Bronchial epithelial cell (primary cell): ENCODE measurements around the gene PLET1. TPM values are rescaled to one million over a fixed set of nuclear protein-coding genes. Genes with fewer than 3 reads are reported as not detected.

Experiments
- DNase-seq: peaks from one replicate; pipeline ENCODE4 v3.0.0-alpha.2; 2010; ENCODE audit warnings: low read depth
- FAIRE-seq: peaks from 2 replicates; lab custom pipeline; 2011; peaks lifted over from hg19 to GRCh38; lab: Jason Lieb, UNC
- H3K27me3 ChIP-seq: 2 replicates; pipeline ENCODE4 v1.5.1; 2011; ENCODE audit warnings: low read length; ENCODE audit not compliant: control insufficient read depth, insufficient read depth
- H3K36me3 ChIP-seq: 2 replicates; pipeline ENCODE4 v1.5.1; 2011; ENCODE audit warnings: low read length; ENCODE audit not compliant: control insufficient read depth, insufficient read depth
- H3K4me3 ChIP-seq: 2 replicates; pipeline ENCODE4 v1.5.1; 2011; ENCODE audit warnings: mild to moderate bottlenecking, low read depth, low read length, control low read depth
- CTCF ChIP-seq: IDR thresholded peaks from 2 replicates; pipeline ENCODE4 v1.5.1; 2011; ENCODE audit warnings: mild to moderate bottlenecking, moderate library complexity, low read length, control low read depth, inconsistent platforms; ENCODE audit not compliant: insufficient read depth, severe bottlenecking
- total RNA-seq: library from RNA; depleted of rRNA; stranded (reverse); fragments of >200 nt; gene quantifications from 2 replicates; pipeline ENCODE4 v1.2.1, GENCODE V29; 2014

Gene PLET1
- total RNA-seq, 1 donor from 2014 or later = not detected

- no peak overlapping the region for H3K4me3 ChIP-seq
- DNase-seq (peak; percentile 62), FAIRE-seq (no peak)
- no peak for TF ChIP-seq CTCF
- no peaks in the 10 kb centered on the region for H3K27me3 ChIP-seq
- no peaks in the 10 kb centered on the region for H3K36me3 ChIP-seq
These were observed 39.3 kb downstream of the PLET1 start for GRCh38 chr11:112221274-112221835.

GRCh38 chr11:112219476-112220232 is 41.0 kb downstream of the PLET1 start:
- Histone ChIP-seq H3K36me3 (no peaks in the 10 kb centered on the region), H3K27me3 (no peaks in the 10 kb centered on the region), H3K4me3 (no peak overlapping the region)
- DNase-seq = peak; percentile 69
- FAIRE-seq = peak; percentile 55
- peak; percentile 57 for TF ChIP-seq CTCF

GRCh38 chr11:112216561-112217105 is 44.0 kb downstream of the PLET1 start:
- DNase-seq = no peak
- no peak for FAIRE-seq
- H3K27me3 ChIP-seq = no peaks in the 10 kb centered on the region

GRCh38 chr11:112215621-112216020 is 45.0 kb downstream of the PLET1 start:
- H3K36me3 ChIP-seq = no peaks in the 10 kb centered on the region
- H3K4me3 ChIP-seq = no peak overlapping the region
- DNase-seq (no peak), FAIRE-seq (no peak)
- TF ChIP-seq CTCF = no peak
- H3K27me3 ChIP-seq = no peaks in the 10 kb centered on the region

More at GRCh38 chr11:112216561-112217105, 44.0 kb downstream of the PLET1 start:
- TF ChIP-seq CTCF = no peak
- Histone ChIP-seq H3K36me3 (no peaks in the 10 kb centered on the region), H3K4me3 (no peak overlapping the region)

- no peak for FAIRE-seq
These were observed 46.9 kb downstream of the PLET1 start for GRCh38 chr11:112213753-112214152.

More at GRCh38 chr11:112213753-112214152, 46.9 kb downstream of the PLET1 start:
- no peak for TF ChIP-seq CTCF
- no peaks in the 10 kb centered on the region for H3K27me3 ChIP-seq
- DNase-seq = peak; percentile 44
- no peak overlapping the region for H3K4me3 ChIP-seq
- no peaks in the 10 kb centered on the region for H3K36me3 ChIP-seq
